Stimulated activated CD4-positive, alpha-beta T cell treated with anti-CD3 and anti-CD28 coated beads, Interleukin-2, amount 100 ng/mL, for 24 hours (primary cell): Measurements from ENCODE around the gene HSPG2.
"Not testable (repeated sequence)": the region's sequence is repeated elsewhere in the genome, so short reads cannot be mapped to it uniquely, and the experiment has no call there.

Experiments
- DNase-seq, 2 donors: peaks; one replicate each; pipeline ENCODE4 v3.0.0-alpha.2; 2020

Gene HSPG2

GRCh38 chr1:21955501-21956281, 18.6 kb upstream of the HSPG2 start:
- no peak for DNase-seq

DNA sequence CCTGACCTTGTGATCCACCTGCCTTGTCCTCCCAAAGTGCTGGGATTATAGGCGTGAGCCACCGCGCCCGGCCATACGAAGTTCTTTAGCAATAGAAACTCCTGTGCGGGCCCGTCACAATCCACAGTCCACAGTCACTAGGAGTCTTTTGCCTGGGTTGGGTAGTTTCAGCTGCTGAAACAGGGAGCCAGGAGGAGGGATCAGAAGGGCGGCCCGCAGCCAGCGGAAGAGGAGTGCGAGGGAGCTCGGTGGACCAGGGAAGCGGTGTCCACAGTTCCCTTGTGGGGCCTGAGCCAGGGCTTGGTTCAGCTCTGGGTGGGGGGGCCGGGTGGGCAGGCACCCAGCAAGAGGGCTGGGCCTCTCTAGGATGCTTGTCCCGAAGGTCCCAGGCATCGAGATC, 17.9 kb upstream of the HSPG2 start:
- DNase-seq = no peak

DNA sequence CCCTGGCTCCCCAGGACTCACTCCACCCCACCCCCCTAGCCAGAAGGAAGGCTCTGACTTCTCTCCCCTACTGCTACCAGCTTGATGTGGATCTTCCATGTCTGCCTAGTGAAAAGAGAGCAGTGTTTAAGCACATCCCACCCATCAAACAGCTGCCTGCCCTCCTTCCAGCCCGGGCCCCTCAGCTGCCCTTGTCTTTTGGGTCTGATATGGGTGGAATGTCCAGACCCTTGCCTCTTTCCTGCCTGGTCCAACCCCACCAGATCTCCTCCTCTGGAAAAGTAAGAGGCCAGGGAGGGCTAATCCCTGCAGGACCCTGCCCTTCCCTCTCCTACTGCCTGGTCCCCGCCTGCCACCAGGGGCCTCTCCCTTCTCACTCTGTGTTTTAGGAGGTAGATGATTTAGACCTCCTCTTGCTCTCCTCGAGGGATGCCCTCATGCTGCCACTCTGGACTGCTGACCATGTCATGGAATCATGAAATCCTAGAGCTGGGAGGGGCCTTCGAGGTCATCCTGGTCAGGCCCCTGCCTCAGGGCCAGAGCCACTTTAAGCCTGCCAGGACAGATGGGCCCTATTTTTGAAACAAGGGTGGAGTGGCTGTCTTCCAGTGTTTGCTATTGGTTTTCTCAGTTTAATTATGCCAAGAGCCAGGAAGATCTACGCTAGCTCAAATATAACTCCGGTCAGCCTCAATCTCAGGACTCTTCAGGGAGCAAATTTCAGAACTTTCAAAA, 15.8 kb upstream of the HSPG2 start:
- no peak for DNase-seq

DNA sequence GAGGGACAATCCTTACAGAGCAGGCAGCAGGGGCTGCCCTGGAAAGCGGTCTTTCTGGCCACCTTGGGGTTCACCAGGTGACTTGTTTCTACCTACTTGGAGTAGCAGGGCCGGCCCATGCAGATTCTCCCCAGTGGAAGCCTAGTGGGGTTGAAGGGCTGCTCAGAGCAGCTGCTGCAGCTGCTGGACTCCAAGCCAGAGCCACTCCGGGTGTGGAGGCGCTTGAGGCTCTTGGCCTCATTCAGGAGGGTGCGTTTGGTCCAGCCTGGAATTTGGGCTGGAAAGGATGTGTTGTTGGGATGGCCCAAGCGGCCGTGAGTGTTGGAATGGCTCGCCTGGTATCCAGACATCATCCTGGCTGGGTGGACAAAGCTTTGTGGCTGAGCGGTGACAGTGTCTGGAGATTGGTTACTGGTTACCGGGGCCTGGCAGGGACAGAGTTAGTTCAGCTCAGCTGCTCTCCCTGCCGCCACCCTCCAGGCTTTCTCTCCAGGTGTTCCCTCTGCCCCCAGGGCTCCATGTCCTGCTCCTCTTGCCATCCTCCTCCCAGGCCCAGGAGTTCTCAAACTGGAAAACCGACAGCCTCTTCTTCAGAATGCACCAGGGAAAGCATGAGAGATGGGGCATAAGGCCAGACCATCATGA, 14.2 kb upstream of the HSPG2 start:
- DNase-seq = no peak

- no peak for DNase-seq
These were observed 13.6 kb upstream of the HSPG2 start for GRCh38 chr1:21950734-21951133.

- no peak for DNase-seq
These were observed 9.9 kb upstream of the HSPG2 start for GRCh38 chr1:21946836-21947587.

DNA sequence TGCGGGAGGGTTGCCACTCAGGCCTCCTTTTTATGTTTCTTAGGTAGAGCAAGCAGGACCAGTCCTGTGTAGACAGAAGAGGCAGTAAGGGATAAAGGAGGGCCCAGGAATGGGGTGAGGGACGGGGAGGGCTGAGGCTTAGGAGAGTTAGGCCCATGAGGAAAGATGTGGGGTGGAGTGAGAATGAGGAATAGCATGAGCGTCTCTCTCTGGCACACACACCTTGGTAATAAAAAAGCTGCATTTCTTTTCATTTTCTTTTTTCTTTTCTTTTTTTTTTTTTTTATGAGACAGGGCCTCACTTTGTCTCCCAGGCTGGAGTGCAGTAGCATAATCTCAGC, 7.6 kb upstream of the HSPG2 start:
- no peak for DNase-seq

GRCh38 chr1:21942959-21943640, 6.0 kb upstream of the HSPG2 start:
- not testable (repeated sequence) for DNase-seq

DNA sequence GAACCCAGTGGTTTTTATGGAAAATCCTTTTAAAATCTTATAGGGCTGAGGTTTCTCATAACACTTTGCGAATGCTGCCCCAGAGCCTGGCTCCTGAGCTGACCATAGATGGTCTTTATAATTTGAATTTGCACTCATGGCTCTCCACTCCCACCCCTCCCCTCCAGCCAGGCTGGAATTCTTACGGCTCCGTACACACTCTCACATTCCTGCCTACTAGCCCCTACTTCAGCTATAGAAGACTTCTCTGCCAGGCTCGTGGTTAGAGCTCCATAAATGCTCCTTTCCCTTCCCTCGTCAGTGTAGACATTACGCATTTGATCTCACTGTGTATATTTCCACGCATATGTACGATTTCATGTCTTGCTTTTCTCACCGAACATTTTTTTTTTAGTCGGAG, 5.4 kb upstream of the HSPG2 start:
- DNase-seq = no peak

GRCh38 chr1:21941370-21941769, 4.3 kb upstream of the HSPG2 start:
- no peak for DNase-seq

DNA sequence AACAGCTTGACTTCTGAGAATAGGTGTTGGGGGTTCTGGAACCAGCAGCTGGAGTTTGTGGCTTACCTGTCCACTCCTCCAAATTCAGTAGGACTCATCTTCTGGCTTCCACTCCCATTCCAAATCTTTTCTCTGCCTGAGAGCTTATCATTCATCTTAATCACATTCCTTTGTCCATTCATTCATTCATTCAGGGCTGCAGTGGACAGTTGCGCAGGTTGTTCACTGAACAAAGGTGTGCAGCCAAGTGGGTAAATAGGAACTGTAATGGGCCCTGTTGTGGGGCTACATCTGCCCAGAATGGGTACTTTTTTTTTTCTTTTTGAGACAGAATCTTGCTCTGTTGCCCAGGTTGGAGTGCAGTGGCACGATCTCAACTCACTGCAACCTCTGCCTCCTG, 3.4 kb upstream of the HSPG2 start:
- DNase-seq = no peak

DNA sequence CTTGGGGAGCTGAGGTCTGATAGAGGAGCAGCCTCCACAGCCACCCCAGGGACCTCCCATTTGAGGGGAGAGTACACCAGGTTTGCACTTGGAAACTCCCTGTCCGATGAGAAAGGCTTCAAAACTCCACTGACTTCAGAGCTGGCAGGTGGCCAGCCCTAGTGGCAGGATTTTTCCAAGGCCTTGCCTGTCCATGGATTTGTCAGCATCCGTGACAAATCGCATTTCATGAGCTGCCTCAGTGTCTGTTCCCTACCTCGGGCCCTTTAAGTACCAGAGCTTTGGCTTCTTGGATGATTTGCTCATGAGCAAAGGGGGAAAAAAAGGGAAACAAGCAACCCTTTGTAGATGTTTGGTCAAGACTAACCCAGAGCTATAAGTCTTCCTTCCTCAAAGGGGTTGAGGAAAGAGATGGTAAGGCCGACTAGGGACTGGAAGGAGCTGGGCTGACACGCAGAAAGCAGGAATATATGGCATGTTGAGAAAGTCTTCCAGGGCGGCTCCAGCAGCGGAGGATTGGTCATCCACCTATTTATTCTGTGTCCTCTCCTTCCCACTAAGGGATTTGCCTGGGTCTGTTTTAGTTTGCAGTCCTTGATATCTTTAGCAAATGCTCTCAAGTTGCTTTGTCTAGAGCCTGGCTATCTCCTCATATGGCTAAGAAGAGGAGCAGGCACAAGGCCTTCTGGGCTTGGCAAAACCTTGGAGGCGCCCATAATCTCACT, 2.7 kb upstream of the HSPG2 start:
- no peak for DNase-seq

- DNase-seq = no peak
These were observed 1.8 kb upstream of the HSPG2 start for GRCh38 chr1:21938732-21939538.

DNA sequence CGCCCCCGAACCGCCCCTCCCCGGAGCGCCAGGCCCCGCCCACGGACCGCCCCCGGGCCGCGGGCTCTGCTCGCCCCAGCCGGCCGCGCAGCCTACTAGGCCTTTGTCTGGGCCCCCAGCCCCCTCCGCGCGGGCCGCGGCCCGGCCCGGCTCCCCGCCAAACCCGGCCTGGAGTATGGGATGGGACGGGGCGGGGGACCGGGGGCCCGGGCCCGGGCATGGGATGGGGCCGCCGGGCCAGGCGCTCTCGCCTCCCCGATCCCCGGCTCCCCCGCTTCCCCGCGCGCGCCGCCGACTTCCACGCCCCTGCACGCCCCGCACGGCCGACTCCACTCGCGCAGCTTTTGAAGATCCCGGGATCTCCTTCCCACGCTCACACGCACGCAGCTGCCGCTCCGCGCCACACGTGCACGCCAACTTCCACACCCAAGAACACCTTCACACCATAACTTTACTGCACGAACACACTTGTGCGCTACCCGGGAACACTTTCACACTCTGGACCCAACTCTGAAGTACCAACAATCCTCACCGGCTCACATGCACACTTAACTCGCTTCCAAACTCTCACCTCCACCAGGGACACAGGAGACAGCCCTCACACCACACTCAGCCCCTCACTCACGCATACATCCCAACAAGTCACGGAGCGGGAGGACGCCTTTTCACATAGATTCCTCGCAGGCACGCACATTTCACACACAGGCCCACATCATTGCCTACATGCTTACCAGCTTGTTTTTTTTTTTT, 437 bp upstream of the HSPG2 start:
- peak; percentile 67 to 70 for DNase-seq

DNA sequence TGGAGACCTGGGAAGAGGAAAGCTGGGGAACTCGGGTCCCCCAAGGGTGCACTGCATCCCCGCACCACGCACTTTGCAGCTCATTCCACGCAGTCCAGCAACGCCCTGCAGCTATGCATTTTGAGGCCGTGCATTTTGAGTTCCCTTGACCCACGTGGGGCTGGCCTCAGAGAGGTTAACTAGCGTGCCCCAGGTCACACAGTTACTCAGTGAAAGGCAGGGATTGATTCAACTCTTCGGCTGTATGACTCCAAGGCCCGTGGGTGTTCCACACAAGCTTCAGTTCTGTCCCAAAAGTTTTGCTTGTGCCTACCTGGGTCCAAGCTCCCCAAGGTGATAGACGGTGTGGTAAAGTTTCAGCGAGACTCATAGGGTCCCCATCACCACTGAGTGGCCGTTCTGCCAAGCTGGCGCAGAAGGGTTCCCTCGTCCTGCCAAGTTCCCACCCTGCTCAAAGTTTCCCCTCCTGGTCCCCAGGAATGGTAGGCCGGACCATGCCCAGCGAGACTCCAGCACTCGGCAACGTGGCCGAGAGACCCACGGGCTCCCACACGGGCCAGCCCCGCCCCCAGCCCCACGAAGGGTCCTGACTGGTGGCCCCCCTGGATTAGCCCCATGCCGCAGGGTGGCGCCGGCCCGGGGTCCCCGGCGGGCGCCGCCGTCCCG, 611 bp downstream of the HSPG2 start:
- DNase-seq = no peak

- no peak for DNase-seq
These were observed 1.2 kb downstream of the HSPG2 start for GRCh38 chr1:21935891-21936365.

- no peak for DNase-seq
These were observed 1.7 kb downstream of the HSPG2 start for GRCh38 chr1:21935393-21935804.

DNA sequence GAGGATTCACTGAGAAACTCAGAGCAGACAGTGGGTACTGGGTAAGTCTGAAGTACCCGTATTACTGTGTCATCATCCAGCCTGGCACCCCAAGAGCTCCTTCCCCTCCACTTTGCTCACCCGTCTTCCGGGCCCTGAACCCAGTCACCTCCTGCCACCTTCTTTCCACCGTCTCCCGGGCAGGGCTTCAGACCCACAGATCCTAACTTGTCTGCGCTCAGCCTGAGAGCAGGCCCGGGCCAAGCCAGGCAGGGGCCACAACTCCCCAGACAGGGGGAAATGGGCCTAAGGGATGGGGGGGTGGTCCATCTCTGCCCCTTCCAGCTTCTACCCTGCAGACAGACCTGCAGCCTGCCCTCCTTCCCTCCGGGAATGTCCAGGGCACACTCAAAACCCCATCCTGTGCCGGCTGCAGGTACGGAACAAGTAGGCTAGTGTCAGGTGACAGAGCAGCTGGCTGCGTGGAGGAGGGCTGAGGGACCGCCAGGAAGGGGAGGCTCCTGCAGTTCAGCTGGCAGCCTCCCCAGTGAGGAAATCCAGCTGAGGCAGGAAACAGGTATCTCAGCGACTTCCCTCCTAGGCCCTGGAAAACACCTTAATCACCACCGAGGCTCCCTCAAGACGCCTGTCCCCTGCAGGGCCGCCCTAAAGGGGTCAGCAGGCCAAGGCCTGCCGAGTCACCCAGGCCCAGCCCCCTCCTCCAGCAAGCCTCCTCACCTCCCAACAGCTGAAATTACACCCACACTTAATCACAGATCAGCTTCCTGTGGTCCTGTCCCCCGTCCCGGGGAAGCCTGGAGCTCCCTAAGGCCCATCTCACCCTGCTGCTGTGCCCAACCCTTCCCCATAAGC, 3.5 kb downstream of the HSPG2 start:
- no peak for DNase-seq

- no peak for DNase-seq
These were observed 5.0 kb downstream of the HSPG2 start for GRCh38 chr1:21932127-21932526.
